Esophagus muscularis mucosa (tissue), 4 donors: ENCODE results near the gene PSME1. TPM values are rescaled to one million over a fixed set of nuclear protein-coding genes. Genes with fewer than 3 reads are reported as not detected.

ENCODE experiments used
- DNase-seq: peaks from one replicate; pipeline ENCODE4 v3.0.0-alpha.2; 2017; ENCODE audit errors: extremely low spot score
- H3K27ac ChIP-seq, 4 donors: fragments of 200-600 bp; sonication (generic); replicated peaks in 1 of 4; 1 replicate in 3 of 4; 2 replicates in 1 of 4; pipeline ENCODE4 v1.5.1; 2016 to 2019; ENCODE audit warnings: mild to moderate bottlenecking in 1 of 4
- H3K27me3 ChIP-seq, 4 donors: fragments of 200-600 bp; sonication (generic); one replicate each; pipeline versions ENCODE4 v1.5.1 to v1.6.0; 2016 to 2019
- H3K36me3 ChIP-seq, 4 donors: fragments of 200-600 bp; sonication (generic); one replicate each; pipeline ENCODE4 v1.5.1; 2016 to 2019
- H3K4me1 ChIP-seq, 4 donors: fragments of 200-600 bp; sonication (generic); one replicate each; pipeline ENCODE4 v1.5.1; 2016 to 2019
- H3K4me3 ChIP-seq, 4 donors: fragments of 200-600 bp; sonication (generic); 1 replicate in 2 of 4; 2 replicates in 2 of 4; pipeline ENCODE4 v1.5.1; 2016 to 2019; ENCODE audit warnings: mild to moderate bottlenecking in 4 of 4, moderate library complexity in 1 of 4
- H3K9me3 ChIP-seq, 4 donors: fragments of 200-600 bp; sonication (generic); 1 replicate in 3 of 4; 2 replicates in 1 of 4; pipeline ENCODE4 v1.5.1; 2016 to 2019
- CTCF ChIP-seq, 3 experiments: fragments of 200-600 bp in 2 of 3; fragments of 450-650 bp in 1 of 3; sonication (generic) in 2 of 3; IDR thresholded peaks; one replicate each; pipeline ENCODE4 v1.5.1; 2017 to 2019; ENCODE audit warnings: antibody characterized with exemption in 3 of 3, mild to moderate bottlenecking in 2 of 3, moderate library complexity in 1 of 3
- EP300 ChIP-seq: sonication (generic); formaldehyde crosslinking; IDR thresholded peaks from one replicate; pipeline ENCODE4 v1.6.1; 2017; ENCODE audit warnings: antibody characterized with exemption
- POLR2A ChIP-seq: fragments of 450-650 bp; IDR thresholded peaks from one replicate; pipeline ENCODE4 v1.6.1; 2017; ENCODE audit warnings: antibody characterized with exemption, moderate library complexity, mild to moderate bottlenecking, low read depth
- POLR2AphosphoS5 ChIP-seq, 2 donors: sonication (generic); formaldehyde crosslinking; IDR thresholded peaks; one replicate each; pipeline ENCODE4 v1.6.1; 2017; ENCODE audit warnings: antibody characterized with exemption in 2 of 2
- WGBS: methylation state at CpG from one replicate; pipeline ENCODE4 v1.1.5; 2018; 5-methylcytosine and 5-hydroxymethylcytosine counted together
- intact Hi-C: fragments of 100-400 bp; cut with DNase I; formaldehyde crosslinking; loops from one replicate; pipeline ENCODE4 v1.15.1; 2023
- total RNA-seq, 4 donors: library from RNA; depleted of rRNA; stranded (reverse); fragments of >200 nt; gene quantifications; one replicate each; pipeline versions ENCODE4 v1.1.0 to v1.2.1, GENCODE V29; 2016

The PSME1 gene
- total RNA-seq, 4 donors from 2014 or later, result 129 to 158 (median 143) TPM

GRCh38 chr14:24150567-24150966 lies 14.6 kb downstream of the PSME1 start:
- no peak overlapping the region for H3K4me3 ChIP-seq
- intact Hi-C loops, result no loop called here
- H3K4me1 ChIP-seq, result peaks cover 13 to 39% (median 29%) of the 10 kb centered on the region in 4 donors
- DNase-seq, result no peak
- 87% methylated on average over 7 of the region's 9 CpGs for WGBS
- TF ChIP-seq POLR2AphosphoS5 (IDR thresholded peaks at IDR 0.05) (no peak), CTCF (IDR thresholded peaks at IDR 0.05) (no peak), EP300 (no peak), POLR2A (no peak)
- peaks cover 42 to 70% (median 65%) of the 10 kb centered on the region in 4 donors for H3K36me3 ChIP-seq
- no peak overlapping the region for H3K27ac ChIP-seq
- no peaks in the 10 kb centered on the region for H3K27me3 ChIP-seq
- no peaks in the 10 kb centered on the region for H3K9me3 ChIP-seq

- no peak overlapping the region for H3K4me3 ChIP-seq
- intact Hi-C loops, result no loop called here
- H3K9me3 ChIP-seq, result no peaks in the 10 kb centered on the region
- no peak overlapping the region for H3K27ac ChIP-seq
- TF ChIP-seq POLR2A (no peak), POLR2AphosphoS5 (IDR thresholded peaks at IDR 0.05) (no peak), EP300 (no peak), CTCF (IDR thresholded peaks at IDR 0.05) (no peak)
- peaks cover 47 to 74% (median 69%) of the 10 kb centered on the region in 4 donors for H3K36me3 ChIP-seq
- no peaks in the 10 kb centered on the region for H3K27me3 ChIP-seq
- no peak for DNase-seq
- H3K4me1 ChIP-seq, result peaks cover 8 to 34% (median 25%) of the 10 kb centered on the region in 4 donors
- WGBS, result 85% methylated on average over 5 of the region's 9 CpGs
Observed at GRCh38 chr14:24150993-24151392, 15.0 kb downstream of the PSME1 start.

- DNase-seq, result no peak
- H3K27me3 ChIP-seq, result no peaks in the 10 kb centered on the region
- H3K36me3 ChIP-seq, result peaks cover 52 to 80% (median 74%) of the 10 kb centered on the region in 4 donors
- TF ChIP-seq CTCF (IDR thresholded peaks at IDR 0.05) (no peak), POLR2AphosphoS5 (IDR thresholded peaks at IDR 0.05) (no peak), EP300 (no peak)
- intact Hi-C loops, result no loop called here
- no peak overlapping the region for H3K27ac ChIP-seq
- peaks cover 8 to 31% (median 23%) of the 10 kb centered on the region in 4 donors for H3K4me1 ChIP-seq
- H3K9me3 ChIP-seq, result no peaks in the 10 kb centered on the region
- H3K4me3 ChIP-seq, result no peak overlapping the region
- WGBS, result 91% methylated on average over 16 of the region's 16 CpGs
Observed at GRCh38 chr14:24151404-24152080, 15.5 kb downstream of the PSME1 start.

GRCh38 chr14:24155100-24155499 lies 19.1 kb downstream of the PSME1 start:
- Histone ChIP-seq H3K27ac (peak overlapping the region in 1 of 4 donors; percentile 8), H3K4me3 (no peak overlapping the region), H3K27me3 (no peaks in the 10 kb centered on the region), H3K36me3 (peaks cover 78 to 96% (median 86%) of the 10 kb centered on the region in 4 donors), H3K4me1 (peaks cover under 1 to 5% (median 2%) of the 10 kb centered on the region in 4 donors), H3K9me3 (no peaks in the 10 kb centered on the region)
- intact Hi-C loops, result no loop called here
- no peak for DNase-seq
- TF ChIP-seq POLR2AphosphoS5 (IDR thresholded peaks at IDR 0.05) (no peak), CTCF (IDR thresholded peaks at IDR 0.05) (no peak), POLR2A (no peak), EP300 (no peak)
- 93% methylated on average over 9 of the region's 10 CpGs for WGBS
